ENCODE measurements around the gene FRMD7.
"Not testable (repeated sequence)": the region's sequence is repeated elsewhere in the genome, so short reads cannot be mapped to it uniquely, and the experiment has no call there.

The FRMD7 gene, protein sequence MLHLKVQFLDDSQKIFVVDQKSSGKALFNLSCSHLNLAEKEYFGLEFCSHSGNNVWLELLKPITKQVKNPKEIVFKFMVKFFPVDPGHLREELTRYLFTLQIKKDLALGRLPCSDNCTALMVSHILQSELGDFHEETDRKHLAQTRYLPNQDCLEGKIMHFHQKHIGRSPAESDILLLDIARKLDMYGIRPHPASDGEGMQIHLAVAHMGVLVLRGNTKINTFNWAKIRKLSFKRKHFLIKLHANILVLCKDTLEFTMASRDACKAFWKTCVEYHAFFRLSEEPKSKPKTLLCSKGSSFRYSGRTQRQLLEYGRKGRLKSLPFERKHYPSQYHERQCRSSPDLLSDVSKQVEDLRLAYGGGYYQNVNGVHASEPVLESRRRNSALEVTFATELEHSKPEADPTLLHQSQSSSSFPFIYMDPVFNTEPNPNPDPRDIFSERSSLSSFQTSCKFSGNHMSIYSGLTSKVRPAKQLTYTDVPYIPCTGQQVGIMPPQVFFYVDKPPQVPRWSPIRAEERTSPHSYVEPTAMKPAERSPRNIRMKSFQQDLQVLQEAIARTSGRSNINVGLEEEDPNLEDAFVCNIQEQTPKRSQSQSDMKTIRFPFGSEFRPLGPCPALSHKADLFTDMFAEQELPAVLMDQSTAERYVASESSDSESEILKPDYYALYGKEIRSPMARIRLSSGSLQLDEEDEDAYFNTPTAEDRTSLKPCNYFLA

GRCh38 chrX:132127743-132128142, at the start of gene FRMD7:
Gene FRMD7 (minus strand): TSS chrX:132128020. CDS start chrX:132127844, 176 bp downstream.
- no peak for DNase-seq

GRCh38 chrX:132173647-132174046, 45.8 kb upstream of the FRMD7 start:
- no peak for DNase-seq

DNA sequence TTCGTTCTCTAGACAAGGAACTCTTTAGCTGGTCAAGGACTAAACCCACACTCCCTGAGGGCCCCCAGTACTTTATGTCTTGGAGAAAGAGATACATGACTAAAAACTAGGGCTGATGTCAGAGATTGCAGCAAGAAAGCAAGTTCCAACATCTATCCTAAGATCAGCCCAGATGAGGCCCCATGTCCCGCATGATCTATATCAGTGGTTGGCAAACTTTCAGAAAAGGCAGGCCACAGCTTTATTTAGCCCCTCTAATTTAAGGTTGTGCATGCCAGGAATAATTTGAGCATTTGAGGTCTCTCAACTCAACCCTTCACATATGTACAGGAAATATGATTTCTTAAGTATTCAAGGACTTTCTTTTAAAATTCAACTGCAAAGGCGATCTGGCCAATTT, 44.1 kb upstream of the FRMD7 start:
- no peak for DNase-seq

DNA sequence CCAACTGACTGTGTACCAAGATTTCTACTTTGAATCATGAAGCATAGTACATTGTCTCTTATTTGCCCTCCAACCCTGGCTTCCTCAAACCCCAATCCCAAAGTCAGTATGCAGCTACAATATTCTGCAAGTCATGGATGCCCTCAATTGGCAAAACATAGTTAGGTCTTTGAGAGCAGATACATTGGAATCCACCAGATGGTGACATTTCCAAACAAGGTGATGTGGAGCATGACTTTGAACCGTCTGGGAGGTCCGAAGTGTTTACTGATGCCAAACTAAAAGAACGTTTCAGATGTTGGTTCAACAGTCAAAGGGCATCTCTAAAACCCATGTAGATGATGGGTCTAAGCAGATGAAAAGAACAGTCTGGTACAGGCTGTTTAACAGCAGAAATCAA, 43.7 kb upstream of the FRMD7 start:
- no peak for DNase-seq

GRCh38 chrX:132169554-132169953, 41.7 kb upstream of the FRMD7 start:
- DNase-seq = no peak

GRCh38 chrX:132165651-132166050, 37.8 kb upstream of the FRMD7 start:
- DNase-seq = no peak

- DNase-seq = no peak
Measured at GRCh38 chrX:132165005-132165404, 37.2 kb upstream of the FRMD7 start.

GRCh38 chrX:132163094-132163493, 35.3 kb upstream of the FRMD7 start:
- DNase-seq = not testable (repeated sequence)

- no peak for DNase-seq
Measured at GRCh38 chrX:132153166-132153565, 25.3 kb upstream of the FRMD7 start.

- no peak for DNase-seq
Measured at GRCh38 chrX:132146456-132146855, 18.6 kb upstream of the FRMD7 start.

DNA sequence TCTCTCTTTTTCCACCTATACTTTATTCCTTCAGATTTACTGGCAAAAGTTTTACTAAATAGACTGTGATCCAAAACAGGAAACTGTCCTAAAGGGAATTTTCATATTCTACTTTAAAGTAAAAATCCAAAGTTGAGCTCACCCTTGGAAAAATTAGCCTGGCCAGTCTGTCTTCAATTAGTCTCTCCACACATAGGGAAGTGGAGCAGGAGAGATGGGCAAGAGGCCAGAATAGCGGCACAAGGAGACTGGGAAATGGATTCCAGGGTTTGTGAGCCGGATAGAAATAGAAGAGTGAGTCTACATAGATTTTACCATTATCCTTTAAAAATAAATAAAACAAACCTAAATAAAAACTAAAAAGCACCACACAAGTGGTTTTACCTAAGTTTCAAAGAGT, 16.2 kb upstream of the FRMD7 start:
- DNase-seq = no peak

DNA sequence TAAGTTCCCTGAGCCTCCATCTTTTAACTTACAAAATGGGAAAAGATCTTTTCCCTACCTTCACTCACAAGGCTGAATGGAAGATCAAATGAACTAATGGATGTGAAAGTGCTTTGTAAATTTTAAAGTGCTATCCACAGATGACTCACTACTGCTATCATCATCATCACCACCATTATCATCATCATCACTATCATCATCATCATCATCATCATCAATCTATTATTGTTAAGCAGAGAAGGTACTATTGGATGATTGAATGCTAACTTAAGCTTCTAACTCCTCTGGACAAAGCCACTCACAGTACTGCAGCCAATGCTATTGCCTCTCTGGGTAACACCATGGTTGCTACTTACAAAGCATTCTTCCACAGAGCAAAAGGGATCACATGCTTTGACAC, 1.9 kb downstream of the FRMD7 start:
- no peak for DNase-seq

DNA sequence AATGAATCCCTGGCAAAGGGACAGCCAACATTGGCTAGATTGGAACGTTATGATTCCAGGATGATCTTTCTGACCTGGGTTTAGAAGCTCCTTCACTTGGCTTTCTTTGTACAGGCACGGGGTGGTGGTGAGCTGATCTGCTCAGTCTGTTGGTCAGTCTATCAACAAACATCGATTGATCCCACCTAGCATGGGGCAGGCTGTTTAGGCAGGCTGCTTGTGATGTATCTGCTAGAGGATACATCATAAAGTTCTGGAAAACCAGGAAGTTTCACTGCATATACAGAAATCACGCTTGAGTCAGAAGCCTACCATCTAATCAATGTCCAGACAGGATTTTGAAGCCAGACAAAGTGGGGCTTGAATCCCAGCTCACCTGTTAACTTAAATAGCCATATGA, 6.9 kb downstream of the FRMD7 start:
- DNase-seq = no peak

DNA sequence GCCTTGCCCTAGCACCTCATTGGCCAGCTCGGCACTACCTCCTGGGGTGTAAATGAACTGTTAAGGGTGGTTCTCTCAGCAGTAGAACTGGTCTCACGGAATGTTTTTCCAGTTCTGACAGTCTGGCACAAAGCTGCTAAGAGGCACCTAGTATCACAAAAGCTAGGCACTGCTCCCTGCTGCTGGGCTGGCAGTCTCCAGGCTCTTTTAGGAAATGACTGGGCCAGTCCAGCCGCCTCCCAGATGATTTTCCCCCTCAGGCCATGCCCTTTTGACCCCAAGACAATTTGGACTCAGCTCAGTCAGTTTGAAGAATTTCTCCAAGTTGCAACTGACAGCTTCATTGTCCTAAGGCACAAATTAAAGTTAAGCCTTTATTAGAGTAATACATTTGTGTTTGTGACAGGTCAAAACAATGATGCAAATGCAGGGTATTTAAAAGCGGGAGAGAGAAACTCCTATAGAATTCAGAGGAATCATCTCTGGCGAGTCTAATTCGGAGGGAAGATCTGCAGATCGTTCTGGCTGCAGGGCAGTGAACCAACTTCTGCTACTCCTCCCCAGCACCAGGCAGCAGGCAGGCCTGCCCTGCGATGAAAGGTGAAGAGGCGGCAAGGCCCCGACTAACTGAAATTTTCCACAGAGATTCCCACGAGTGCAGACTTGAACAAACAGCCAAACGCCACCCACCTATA, 7.9 kb downstream of the FRMD7 start:
- DNase-seq = no peak

GRCh38 chrX:132119283-132119682, 8.5 kb downstream of the FRMD7 start:
- DNase-seq = no peak

DNA sequence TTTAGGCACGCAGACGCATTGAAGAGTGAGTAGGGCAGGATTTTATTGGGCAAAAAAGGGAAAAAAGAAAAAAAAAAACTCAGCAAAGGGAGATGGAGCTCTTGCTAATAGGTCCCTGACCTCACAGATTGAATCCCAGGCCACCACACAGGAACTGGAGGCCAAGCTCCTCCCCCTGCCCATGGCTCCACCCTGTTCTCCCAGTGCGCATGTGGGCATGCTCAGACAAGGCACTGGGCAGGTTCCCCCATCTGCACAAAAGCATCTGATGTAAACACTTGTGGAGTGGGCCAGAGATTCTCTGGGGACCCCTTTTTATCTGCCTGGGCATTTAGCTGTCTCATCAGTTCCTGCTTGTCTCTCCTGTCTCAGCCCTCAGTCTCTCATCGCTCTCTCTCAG, 9.5 kb downstream of the FRMD7 start:
- no peak for DNase-seq

- no peak for DNase-seq
Measured at GRCh38 chrX:132115792-132116191, 12.0 kb downstream of the FRMD7 start.

DNA sequence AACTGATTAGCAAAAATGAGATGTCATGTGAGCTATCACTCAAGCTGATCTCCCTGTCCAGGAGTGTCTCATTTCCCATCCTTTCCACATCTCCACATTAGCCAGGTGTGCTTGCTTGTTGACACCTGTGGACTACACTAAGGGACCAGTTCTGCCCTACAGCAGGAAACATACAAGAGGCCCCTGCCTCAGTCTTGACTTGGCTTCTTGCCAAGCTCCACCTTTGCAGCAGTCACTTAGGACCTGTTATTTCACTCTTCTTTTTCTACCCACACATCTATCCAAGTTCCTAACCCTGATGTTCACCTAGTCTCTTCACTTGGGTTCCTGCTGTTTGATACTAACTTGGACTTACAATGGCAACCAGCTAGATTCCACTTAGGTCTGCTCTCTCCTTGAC, 13.2 kb downstream of the FRMD7 start:
- DNase-seq = peak; percentile 4

GRCh38 chrX:132107291-132107690, 20.5 kb downstream of the FRMD7 start:
- DNase-seq = no peak

- DNase-seq = no peak
Measured at GRCh38 chrX:132101799-132102198, 26.0 kb downstream of the FRMD7 start.

DNA sequence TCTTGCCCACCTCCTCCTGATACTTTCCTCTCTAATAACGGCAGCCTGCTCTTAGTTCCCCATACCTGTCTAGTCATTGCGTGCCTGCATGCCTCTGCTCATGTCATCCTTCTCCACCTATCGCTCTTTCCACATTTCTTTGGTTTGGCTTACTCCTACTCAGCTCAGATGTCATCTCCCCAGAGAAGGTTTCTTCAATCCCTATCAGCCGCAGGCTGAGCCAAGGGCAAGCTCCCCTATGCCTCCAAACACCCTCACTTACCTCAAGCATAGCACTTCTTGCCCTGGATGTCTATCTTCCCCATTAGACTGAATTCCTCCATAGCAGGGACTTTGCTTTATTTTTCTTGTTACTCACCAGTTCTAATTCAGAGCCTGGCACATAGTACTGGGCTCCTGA, 26.6 kb downstream of the FRMD7 start:
- DNase-seq = no peak

DNA sequence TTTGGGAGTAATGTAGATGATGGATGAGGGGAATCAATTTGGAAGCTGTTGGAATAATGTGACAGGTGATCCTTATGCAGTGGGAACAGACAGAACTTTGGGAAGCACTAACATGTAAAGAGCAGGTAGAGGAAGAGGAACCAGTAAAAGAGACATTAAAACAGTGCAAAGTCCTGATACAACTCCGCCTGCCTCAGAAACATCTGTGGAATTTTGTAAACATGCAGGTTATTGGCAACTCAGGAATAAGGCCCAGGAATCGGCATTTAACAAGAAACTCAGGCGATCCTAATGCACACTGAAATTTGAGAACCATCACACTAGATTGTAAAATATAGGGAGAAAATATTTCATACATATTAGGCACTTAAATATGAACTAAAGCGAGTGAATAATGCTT, 29.1 kb downstream of the FRMD7 start:
- DNase-seq = not testable (repeated sequence)

DNA sequence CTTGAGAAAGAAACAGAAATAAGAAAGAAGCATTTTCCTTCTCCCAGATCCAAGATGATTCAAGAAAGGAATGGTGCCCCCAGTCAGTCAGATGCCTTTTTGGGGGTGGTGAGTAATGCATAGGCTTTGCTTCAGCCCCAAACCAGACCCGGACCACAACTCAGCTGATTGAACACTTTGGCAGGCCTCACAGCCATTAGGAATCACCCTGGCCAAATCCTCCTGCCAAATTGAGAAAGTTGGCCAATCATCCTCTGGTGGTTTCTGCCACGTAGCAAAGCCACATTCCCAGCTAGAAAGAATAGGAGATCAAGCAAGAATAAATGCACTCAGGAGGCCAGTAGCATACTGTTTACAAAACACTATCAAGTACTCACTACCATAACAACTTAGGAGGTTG, 33.7 kb downstream of the FRMD7 start:
- no peak for DNase-seq
